B cell (primary cell): ENCODE measurements around the gene B3GNT9.

Source experiments
- EZH2 ChIP-seq: IDR thresholded peaks from 2 replicates; pipeline ENCODE4 v1.6.1; 2012; ENCODE audit warnings: borderline replicate concordance, low read depth, mild to moderate bottlenecking, moderate library complexity, low read length; ENCODE audit not compliant: insufficient read depth, poor library complexity, severe bottlenecking
- TF ChIP-seq, protein P1 (sequence below): fragments of 200-600 bp; IDR thresholded peaks from one replicate; pipeline ENCODE4 v1.8.0; 2022; ENCODE audit warnings: antibody characterized with exemption, mild to moderate bottlenecking

DNA sequence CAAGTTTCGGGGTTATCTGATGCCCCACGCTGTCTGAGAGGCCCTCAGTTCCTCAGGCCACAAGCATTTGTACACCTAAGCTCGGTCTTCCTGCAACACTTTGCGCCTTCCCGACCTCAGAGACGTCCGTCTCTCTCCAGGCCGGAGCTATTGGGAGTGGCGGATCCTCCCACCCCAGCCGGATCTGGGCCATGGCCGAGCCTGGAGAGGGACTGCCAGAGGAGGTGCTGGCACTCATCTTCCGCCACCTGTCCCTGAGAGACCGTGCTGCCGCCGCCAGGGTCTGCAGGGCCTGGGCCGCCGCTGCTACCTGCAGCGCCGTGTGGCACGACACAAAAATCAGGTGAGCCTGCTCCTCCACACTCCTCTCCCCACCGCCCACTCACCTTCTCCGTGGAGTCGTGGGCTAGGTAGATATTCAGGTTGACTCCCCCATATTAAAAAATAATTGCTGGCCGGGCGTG is 10.8 kb upstream of the B3GNT9 start:
- TF ChIP-seq, protein P1, sequence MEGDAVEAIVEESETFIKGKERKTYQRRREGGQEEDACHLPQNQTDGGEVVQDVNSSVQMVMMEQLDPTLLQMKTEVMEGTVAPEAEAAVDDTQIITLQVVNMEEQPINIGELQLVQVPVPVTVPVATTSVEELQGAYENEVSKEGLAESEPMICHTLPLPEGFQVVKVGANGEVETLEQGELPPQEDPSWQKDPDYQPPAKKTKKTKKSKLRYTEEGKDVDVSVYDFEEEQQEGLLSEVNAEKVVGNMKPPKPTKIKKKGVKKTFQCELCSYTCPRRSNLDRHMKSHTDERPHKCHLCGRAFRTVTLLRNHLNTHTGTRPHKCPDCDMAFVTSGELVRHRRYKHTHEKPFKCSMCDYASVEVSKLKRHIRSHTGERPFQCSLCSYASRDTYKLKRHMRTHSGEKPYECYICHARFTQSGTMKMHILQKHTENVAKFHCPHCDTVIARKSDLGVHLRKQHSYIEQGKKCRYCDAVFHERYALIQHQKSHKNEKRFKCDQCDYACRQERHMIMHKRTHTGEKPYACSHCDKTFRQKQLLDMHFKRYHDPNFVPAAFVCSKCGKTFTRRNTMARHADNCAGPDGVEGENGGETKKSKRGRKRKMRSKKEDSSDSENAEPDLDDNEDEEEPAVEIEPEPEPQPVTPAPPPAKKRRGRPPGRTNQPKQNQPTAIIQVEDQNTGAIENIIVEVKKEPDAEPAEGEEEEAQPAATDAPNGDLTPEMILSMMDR = no peak
- no peak for TF ChIP-seq EZH2
